NCI-H1105 treated with DMSO at 0.1 percent for 48 hours (cell line): ENCODE data around the gene NLRP3.
A peak's percentile ranks its signal among the peaks of the same experiment; 100 is the strongest.
"Not testable (repeated sequence)": the region's sequence is repeated elsewhere in the genome, so short reads cannot be mapped to it uniquely, and the experiment has no call there.

Experiments
- DNase-seq: peaks from one replicate; lab custom pipeline; 2025; lab: John Stamatoyannopoulos, UW

Gene NLRP3

GRCh38 chr1:247469141-247469535 is 53.2 kb downstream of the NLRP3 start:
- no peak for DNase-seq

GRCh38 chr1:247470942-247471429 is 55.0 kb downstream of the NLRP3 start:
- DNase-seq = not testable (repeated sequence)

- no peak for DNase-seq
Measured at GRCh38 chr1:247471445-247472016, 55.6 kb downstream of the NLRP3 start.

- no peak for DNase-seq
Measured at GRCh38 chr1:247472035-247472434, 56.1 kb downstream of the NLRP3 start.

- no peak for DNase-seq
Measured at GRCh38 chr1:247474367-247474766, 58.4 kb downstream of the NLRP3 start.

GRCh38 chr1:247475793-247476192 is 59.8 kb downstream of the NLRP3 start:
- no peak for DNase-seq

- DNase-seq = not testable (repeated sequence)
Measured at GRCh38 chr1:247476328-247477058, 60.5 kb downstream of the NLRP3 start.

- no peak for DNase-seq
Measured at GRCh38 chr1:247482747-247483146, 66.8 kb downstream of the NLRP3 start.

GRCh38 chr1:247487057-247487456 is 71.1 kb downstream of the NLRP3 start:
- peak; percentile 3 for DNase-seq

GRCh38 chr1:247491328-247491727 is 75.4 kb downstream of the NLRP3 start:
- DNase-seq = no peak

GRCh38 chr1:247493106-247493505 is 77.1 kb downstream of the NLRP3 start:
- no peak for DNase-seq

- DNase-seq = no peak
Measured at GRCh38 chr1:247494767-247495166, 78.8 kb downstream of the NLRP3 start.

GRCh38 chr1:247496581-247497285 is 80.8 kb downstream of the NLRP3 start:
- DNase-seq = no peak
